ENCODE measurements around the gene CARS2.

CARS2 gene

GRCh38 chr13:110628952-110629701 is 76.8 kb downstream of the CARS2 start:
- H3K27ac ChIP-seq = no peak overlapping the region

GRCh38 chr13:110628477-110628793 is 77.5 kb downstream of the CARS2 start:
- no peak overlapping the region for H3K27ac ChIP-seq
- no peak for TF ChIP-seq CTCF (conservative IDR thresholded peaks at IDR 0.05)
- no peak for TF ChIP-seq ZFX (IDR thresholded peaks at IDR 0.05)

More at GRCh38 chr13:110628952-110629701, 76.8 kb downstream of the CARS2 start:
- TF ChIP-seq CTCF (conservative IDR thresholded peaks at IDR 0.05) (no peak), ZFX (IDR thresholded peaks at IDR 0.05) (no peak)

- H3K27ac ChIP-seq = no peak overlapping the region
- TF ChIP-seq CTCF (conservative IDR thresholded peaks at IDR 0.05) = no peak
- no peak for TF ChIP-seq ZFX (IDR thresholded peaks at IDR 0.05)
These were observed 78.0 kb downstream of the CARS2 start for GRCh38 chr13:110627761-110628476.

- TF ChIP-seq ZFX (IDR thresholded peaks at IDR 0.05) = no peak
- no peak overlapping the region for H3K27ac ChIP-seq
These were observed 78.6 kb downstream of the CARS2 start for GRCh38 chr13:110627351-110627750.

GRCh38 chr13:110626521-110626920 is 79.4 kb downstream of the CARS2 start:
- TF ChIP-seq ZFX (IDR thresholded peaks at IDR 0.05) (no peak), CTCF (conservative IDR thresholded peaks at IDR 0.05) (no peak)
- no peak overlapping the region for H3K27ac ChIP-seq

GRCh38 chr13:110625771-110626321 is 80.1 kb downstream of the CARS2 start:
- peak overlapping the region; percentile 37 for H3K27ac ChIP-seq
- TF ChIP-seq ZFX (IDR thresholded peaks at IDR 0.05) = no peak

- peak overlapping the region; percentile 37 for H3K27ac ChIP-seq
- TF ChIP-seq ZFX (IDR thresholded peaks at IDR 0.05) (no peak), CTCF (conservative IDR thresholded peaks at IDR 0.05) (no peak)
These were observed 80.9 kb downstream of the CARS2 start for GRCh38 chr13:110624766-110625756.

Measured in C4-2B (cell line).